ENCODE results near the gene IGFBP7.

DNA sequence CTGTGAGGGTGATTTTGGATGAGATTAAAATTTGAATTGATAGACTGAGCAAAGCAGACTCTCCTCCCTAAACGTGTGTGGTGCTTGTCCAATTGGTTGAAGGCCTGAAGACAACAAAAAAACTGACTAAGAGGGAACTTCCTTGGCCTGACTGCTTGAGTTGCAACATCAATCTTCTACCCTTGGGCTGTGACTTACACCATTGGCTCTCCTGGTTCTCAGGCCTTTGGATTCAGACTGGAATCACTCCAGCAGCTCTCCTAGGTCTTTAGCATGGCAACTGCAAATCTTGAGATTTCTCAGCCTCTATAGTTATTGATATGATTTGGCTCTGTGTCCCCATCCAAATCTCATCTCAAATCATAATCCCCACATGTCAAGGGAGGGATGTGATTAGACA lies 49.7 kb upstream of the IGFBP7 start:
- TF ChIP-seq, protein P1, sequence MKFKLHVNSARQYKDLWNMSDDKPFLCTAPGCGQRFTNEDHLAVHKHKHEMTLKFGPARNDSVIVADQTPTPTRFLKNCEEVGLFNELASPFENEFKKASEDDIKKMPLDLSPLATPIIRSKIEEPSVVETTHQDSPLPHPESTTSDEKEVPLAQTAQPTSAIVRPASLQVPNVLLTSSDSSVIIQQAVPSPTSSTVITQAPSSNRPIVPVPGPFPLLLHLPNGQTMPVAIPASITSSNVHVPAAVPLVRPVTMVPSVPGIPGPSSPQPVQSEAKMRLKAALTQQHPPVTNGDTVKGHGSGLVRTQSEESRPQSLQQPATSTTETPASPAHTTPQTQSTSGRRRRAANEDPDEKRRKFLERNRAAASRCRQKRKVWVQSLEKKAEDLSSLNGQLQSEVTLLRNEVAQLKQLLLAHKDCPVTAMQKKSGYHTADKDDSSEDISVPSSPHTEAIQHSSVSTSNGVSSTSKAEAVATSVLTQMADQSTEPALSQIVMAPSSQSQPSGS (IDR thresholded peaks at IDR 0.05; ENCODE audit: low read length), result no peak
- TF ChIP-seq, protein P2, sequence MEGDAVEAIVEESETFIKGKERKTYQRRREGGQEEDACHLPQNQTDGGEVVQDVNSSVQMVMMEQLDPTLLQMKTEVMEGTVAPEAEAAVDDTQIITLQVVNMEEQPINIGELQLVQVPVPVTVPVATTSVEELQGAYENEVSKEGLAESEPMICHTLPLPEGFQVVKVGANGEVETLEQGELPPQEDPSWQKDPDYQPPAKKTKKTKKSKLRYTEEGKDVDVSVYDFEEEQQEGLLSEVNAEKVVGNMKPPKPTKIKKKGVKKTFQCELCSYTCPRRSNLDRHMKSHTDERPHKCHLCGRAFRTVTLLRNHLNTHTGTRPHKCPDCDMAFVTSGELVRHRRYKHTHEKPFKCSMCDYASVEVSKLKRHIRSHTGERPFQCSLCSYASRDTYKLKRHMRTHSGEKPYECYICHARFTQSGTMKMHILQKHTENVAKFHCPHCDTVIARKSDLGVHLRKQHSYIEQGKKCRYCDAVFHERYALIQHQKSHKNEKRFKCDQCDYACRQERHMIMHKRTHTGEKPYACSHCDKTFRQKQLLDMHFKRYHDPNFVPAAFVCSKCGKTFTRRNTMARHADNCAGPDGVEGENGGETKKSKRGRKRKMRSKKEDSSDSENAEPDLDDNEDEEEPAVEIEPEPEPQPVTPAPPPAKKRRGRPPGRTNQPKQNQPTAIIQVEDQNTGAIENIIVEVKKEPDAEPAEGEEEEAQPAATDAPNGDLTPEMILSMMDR (IDR thresholded peaks at IDR 0.05; ENCODE audit: control extremely low read depth in 1 of 3, insufficient read depth in 1 of 3, low read depth in 1 of 3, low read length in 3 of 3), result no peak
- no peak for TF ChIP-seq POLR2A (IDR thresholded peaks at IDR 0.05; ENCODE audit: control extremely low read depth in 1 of 2, low read depth in 2 of 2, low read length in 2 of 2)
- no peak for TF ChIP-seq JUND (IDR thresholded peaks at IDR 0.05; ENCODE audit: low read length)
- TF ChIP-seq CHD2 (IDR thresholded peaks at IDR 0.05; ENCODE audit: low read length), result no peak
- TF ChIP-seq RBBP5 (IDR thresholded peaks at IDR 0.05; ENCODE audit: borderline replicate concordance, low read depth, low read length), result no peak
- no peak for TF ChIP-seq BACH1 (IDR thresholded peaks at IDR 0.05; ENCODE audit: low read length)
- no peak for TF ChIP-seq BCL11A (IDR thresholded peaks at IDR 0.05; ENCODE audit: low read depth in 2 of 2, low read length in 2 of 2)
- no peak for TF ChIP-seq CBX8 (IDR thresholded peaks at IDR 0.05; ENCODE audit: borderline replicate concordance, low read depth, low read length)
- no peak for TF ChIP-seq SP1 (IDR thresholded peaks at IDR 0.05; ENCODE audit: low read depth, low read length)
